Liver (tissue), 9 donors: ENCODE data around the gene PHACTR4. TPM values are rescaled to one million over a fixed set of nuclear protein-coding genes. Genes with fewer than 3 reads are reported as not detected.
A peak's percentile ranks its signal among the peaks of the same experiment; 100 is the strongest.

ENCODE experiments used
- DNase-seq: peaks from one replicate; pipeline ENCODE4 v3.0.0-alpha.2; 2017; ENCODE audit warnings: low spot score
- H3K27ac ChIP-seq, 2 donors: one replicate each; pipeline ENCODE4 v1.7.0; 2013; ENCODE audit warnings: inconsistent platforms in 2 of 2, low read length in 2 of 2, control low read depth in 1 of 2, low read depth in 1 of 2, mild to moderate bottlenecking in 1 of 2
- H3K27me3 ChIP-seq, 4 donors: one replicate each; pipeline versions ENCODE4 v1.6.1 to v1.7.0; 2013; ENCODE audit warnings: low read length in 3 of 4, inconsistent platforms in 1 of 4, mild to moderate bottlenecking in 1 of 4, moderate library complexity in 1 of 4; ENCODE audit not compliant: control insufficient read depth in 4 of 4, insufficient read depth in 4 of 4
- H3K36me3 ChIP-seq, 4 donors: one replicate each; pipeline versions ENCODE4 v1.6.1 to v1.7.0; 2013; ENCODE audit warnings: low read length in 3 of 4, mild to moderate bottlenecking in 3 of 4, low read depth in 1 of 4, moderate library complexity in 1 of 4; ENCODE audit not compliant: control insufficient read depth in 4 of 4, insufficient read depth in 3 of 4
- H3K4me1 ChIP-seq, 4 donors: one replicate each; pipeline versions ENCODE4 v1.6.1 to v1.7.0; 2013; ENCODE audit warnings: low read length in 3 of 4, mild to moderate bottlenecking in 3 of 4, moderate library complexity in 1 of 4; ENCODE audit not compliant: control insufficient read depth in 4 of 4, insufficient read depth in 4 of 4
- H3K4me3 ChIP-seq, 3 donors: one replicate each; pipeline versions ENCODE4 v1.6.1 to v1.7.0; 2013; ENCODE audit warnings: low read length in 3 of 3, control low read depth in 1 of 3, low read depth in 1 of 3, mild to moderate bottlenecking in 1 of 3
- H3K9ac ChIP-seq, 2 donors: one replicate each; pipeline ENCODE4 v1.7.0; 2013; ENCODE audit warnings: low read length in 2 of 2, mild to moderate bottlenecking in 2 of 2, moderate library complexity in 2 of 2, control low read depth in 1 of 2, low read depth in 1 of 2
- H3K9me3 ChIP-seq, 4 donors: one replicate each; pipeline versions ENCODE4 v1.6.1 to v1.7.0; 2013; ENCODE audit warnings: low read length in 3 of 4; ENCODE audit not compliant: control insufficient read depth in 4 of 4
- EGR1 ChIP-seq, 2 donors: IDR thresholded peaks; 2 replicates each; pipeline ENCODE4 v1.6.1; 2016 to 2018; ENCODE audit warnings: antibody characterized with exemption in 2 of 2, low read depth in 2 of 2
- FOXA1 ChIP-seq: IDR thresholded peaks from 2 replicates; pipeline ENCODE4 v1.6.1; 2016; ENCODE audit warnings: antibody characterized with exemption
- FOXA2 ChIP-seq: IDR thresholded peaks from 2 replicates; pipeline ENCODE4 v1.6.1; 2016; ENCODE audit warnings: antibody characterized with exemption
- GABPA ChIP-seq, 2 donors: IDR thresholded peaks in 1 of 2; conservative IDR thresholded peaks in 1 of 2; 2 replicates each; pipeline ENCODE4 v1.6.1; 2016; ENCODE audit warnings: antibody characterized with exemption in 2 of 2, mild to moderate bottlenecking in 1 of 2, moderate library complexity in 1 of 2
- HNF4A ChIP-seq, 2 donors: conservative IDR thresholded peaks; 2 replicates each; pipeline ENCODE4 v1.6.1; 2016; ENCODE audit warnings: antibody characterized with exemption in 2 of 2, mild to moderate bottlenecking in 2 of 2
- HNF4G ChIP-seq: IDR thresholded peaks from 2 replicates; pipeline ENCODE4 v1.6.1; 2016; ENCODE audit warnings: antibody characterized with exemption
- JUND ChIP-seq, 2 donors: IDR thresholded peaks; 2 replicates each; pipeline ENCODE4 v1.6.1; 2016; ENCODE audit warnings: antibody characterized with exemption in 2 of 2
- NR2F2 ChIP-seq: IDR thresholded peaks from 2 replicates; pipeline ENCODE4 v1.6.1; 2016; ENCODE audit warnings: antibody characterized with exemption
- RAD21 ChIP-seq, 2 donors: IDR thresholded peaks; 2 replicates each; pipeline ENCODE4 v1.6.1; 2016; ENCODE audit warnings: antibody characterized with exemption in 2 of 2, mild to moderate bottlenecking in 2 of 2
- RXRA ChIP-seq, 2 donors: IDR thresholded peaks; 2 replicates each; pipeline ENCODE4 v1.6.1; 2017 to 2018; ENCODE audit warnings: antibody characterized with exemption in 2 of 2, mild to moderate bottlenecking in 1 of 2
- SP1 ChIP-seq: IDR thresholded peaks from 2 replicates; pipeline ENCODE4 v1.6.1; 2018; ENCODE audit warnings: antibody characterized with exemption, mild to moderate bottlenecking
- TAF1 ChIP-seq: conservative IDR thresholded peaks from 2 replicates; pipeline ENCODE4 v1.6.1; 2016; ENCODE audit warnings: antibody characterized with exemption, mild to moderate bottlenecking
- YY1 ChIP-seq: IDR thresholded peaks from 2 replicates; pipeline ENCODE4 v1.6.1; 2016; ENCODE audit warnings: antibody characterized with exemption, mild to moderate bottlenecking
- WGBS: extraction: QIAGEN DNeasy Blood & Tissue Kit; methylation state at CpG from one replicate; pipeline ENCODE4 v1.1.7; 2013; 5-methylcytosine and 5-hydroxymethylcytosine counted together
- polyA plus RNA-seq, 2 donors: library from polyadenylated mRNA; stranded (reverse) in 1 of 2; unstranded in 1 of 2; fragments of 200-250 nt in 1 of 2; fragments of >200 nt in 1 of 2; fragmentation: Nextera tagmentation in 1 of 2; extraction: Ambion mirVana in 1 of 2; gene quantifications; one replicate each; pipeline versions ENCODE4 v1.2.1 to v1.2.3, GENCODE V29; 2013 to 2015
- total RNA-seq, 2 donors: library from RNA; depleted of rRNA; stranded (reverse); fragments of >200 nt; gene quantifications; one replicate each; pipeline ENCODE4 v1.2.3, GENCODE V29; 2014
- TF ChIP-seq, protein P1 (sequence below): IDR thresholded peaks from 2 replicates; pipeline ENCODE4 v1.6.1; 2016; ENCODE audit warnings: antibody characterized with exemption
- TF ChIP-seq, protein P2 (sequence below): fragments of 150-350 bp; IDR thresholded peaks from 2 replicates; pipeline ENCODE4 v1.5.1; 2017; ENCODE audit warnings: improper control_type of control experiment, low read depth, low read length; ENCODE audit not compliant: missing input control
- TF ChIP-seq, protein P3 (sequence below): IDR thresholded peaks from 2 replicates; pipeline ENCODE4 v1.6.1; 2016; ENCODE audit warnings: antibody characterized with exemption, mild to moderate bottlenecking
- TF ChIP-seq, protein P4 (sequence below): IDR thresholded peaks from 2 replicates; pipeline ENCODE4 v1.6.1; 2016; ENCODE audit warnings: antibody characterized with exemption
- TF ChIP-seq, protein P5 (sequence below): IDR thresholded peaks from 2 replicates; pipeline ENCODE4 v1.6.1; 2016; ENCODE audit warnings: antibody characterized with exemption
- donor health status: healthy.
- donor health status: healthy.
- donor health status: healthy.
- donor health status: healthy.
- donor health status: healthy.

The PHACTR4 gene
- total and polyA plus RNA-seq, 4 donors, result 8.9 to 22.6 (median 10.8) TPM

DNA sequence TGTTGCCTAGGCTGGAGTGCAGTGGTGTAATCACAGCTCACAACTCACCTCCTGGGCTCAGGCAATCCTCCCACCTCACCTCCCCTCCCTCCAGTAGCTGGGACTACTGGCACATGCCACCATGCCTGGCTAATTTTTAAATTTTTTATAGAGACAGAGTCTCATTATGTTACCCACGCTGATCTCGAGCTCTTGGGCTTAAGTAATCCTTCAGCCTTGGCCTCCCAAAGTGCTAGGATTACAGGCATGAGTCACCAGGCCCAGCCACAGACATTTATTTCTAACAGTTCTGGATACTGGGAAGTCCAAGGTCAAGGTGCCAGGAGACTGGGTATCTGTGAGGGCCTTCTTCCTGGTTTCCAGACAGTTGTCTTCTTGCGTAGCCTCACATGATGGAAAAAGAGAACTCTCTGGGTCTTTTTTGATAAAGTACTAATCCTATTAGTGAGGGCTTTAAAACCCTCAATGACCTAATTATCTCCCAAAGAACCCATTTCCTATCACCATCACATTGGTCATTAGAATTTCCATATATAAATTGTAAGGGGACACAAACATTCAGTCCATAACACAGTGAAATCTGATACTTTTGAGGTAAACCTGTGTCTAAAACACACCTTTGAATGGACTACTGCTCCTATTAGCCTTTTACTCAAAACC, 67.9 kb downstream of the PHACTR4 start (continued):
- TF ChIP-seq GABPA (IDR thresholded peaks at IDR 0.05 in 1 of 2, conservative IDR thresholded peaks at IDR 0.05 in 1 of 2) (no peak), SP1 (no peak), EGR1 (IDR thresholded peaks at IDR 0.05; ENCODE audit: low read depth in 2 of 2) (no peak), RXRA (IDR thresholded peaks at IDR 0.05) (no peak)

DNA sequence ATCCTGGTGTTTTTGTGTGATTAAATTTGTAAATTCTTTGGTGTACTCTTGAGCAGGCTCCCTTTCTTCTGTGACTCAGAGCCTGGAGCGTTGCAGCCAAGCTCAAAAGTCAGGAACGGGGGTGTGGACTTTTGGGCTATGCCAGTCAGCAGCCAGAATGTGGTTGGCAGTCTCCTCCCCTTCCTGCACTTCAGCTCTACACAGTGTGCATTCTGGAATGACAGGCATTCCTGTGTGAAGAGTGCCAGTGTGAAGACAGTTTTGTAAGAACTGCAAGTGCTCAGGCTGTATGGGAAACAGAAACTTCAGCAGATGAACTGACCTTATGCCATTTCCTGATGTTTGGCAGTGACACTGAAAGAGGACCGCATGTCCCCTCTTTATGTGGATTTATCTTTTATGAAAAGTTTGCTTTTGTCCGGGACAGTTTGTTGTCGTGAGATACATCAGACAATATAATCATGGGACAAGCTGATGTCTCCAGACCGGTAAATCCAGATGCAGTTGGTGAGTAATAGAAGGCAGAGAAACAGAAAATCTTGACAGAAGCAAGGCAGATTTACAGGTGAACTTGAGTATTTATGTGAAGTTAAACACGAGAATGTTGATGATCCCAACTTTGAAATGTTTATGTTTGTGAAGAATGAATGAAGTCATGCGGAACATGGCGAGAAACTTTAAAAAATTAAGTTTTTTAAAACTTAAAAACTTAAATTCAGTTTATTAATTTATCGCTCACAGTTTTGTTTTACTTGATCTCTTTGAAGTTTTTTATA, 68.6 kb downstream of the PHACTR4 start:
- peak overlapping the region; percentile 49 to 86 for H3K27ac ChIP-seq
- WGBS, result 30% methylated on average over 10 of the region's 10 CpGs
- H3K27me3 ChIP-seq, result no peaks in the 10 kb centered on the region
- H3K36me3 ChIP-seq, result peaks cover 0 to 3% (median 0%) of the 10 kb centered on the region in 4 donors
- H3K4me1 ChIP-seq, result peaks cover 0 to 23% (median 15%) of the 10 kb centered on the region in 4 donors
- peak; percentile 63 to 72 for TF ChIP-seq RXRA (IDR thresholded peaks at IDR 0.05)
- TF ChIP-seq, protein P1, sequence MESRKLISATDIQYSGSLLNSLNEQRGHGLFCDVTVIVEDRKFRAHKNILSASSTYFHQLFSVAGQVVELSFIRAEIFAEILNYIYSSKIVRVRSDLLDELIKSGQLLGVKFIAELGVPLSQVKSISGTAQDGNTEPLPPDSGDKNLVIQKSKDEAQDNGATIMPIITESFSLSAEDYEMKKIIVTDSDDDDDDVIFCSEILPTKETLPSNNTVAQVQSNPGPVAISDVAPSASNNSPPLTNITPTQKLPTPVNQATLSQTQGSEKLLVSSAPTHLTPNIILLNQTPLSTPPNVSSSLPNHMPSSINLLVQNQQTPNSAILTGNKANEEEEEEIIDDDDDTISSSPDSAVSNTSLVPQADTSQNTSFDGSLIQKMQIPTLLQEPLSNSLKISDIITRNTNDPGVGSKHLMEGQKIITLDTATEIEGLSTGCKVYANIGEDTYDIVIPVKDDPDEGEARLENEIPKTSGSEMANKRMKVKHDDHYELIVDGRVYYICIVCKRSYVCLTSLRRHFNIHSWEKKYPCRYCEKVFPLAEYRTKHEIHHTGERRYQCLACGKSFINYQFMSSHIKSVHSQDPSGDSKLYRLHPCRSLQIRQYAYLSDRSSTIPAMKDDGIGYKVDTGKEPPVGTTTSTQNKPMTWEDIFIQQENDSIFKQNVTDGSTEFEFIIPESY, result peak; percentile 72
- TF ChIP-seq RAD21 (IDR thresholded peaks at IDR 0.05), result peak; percentile 47 to 63
- no peak for TF ChIP-seq NR2F2
- peak in 1 of 2 donors; percentile 75 for TF ChIP-seq GABPA (IDR thresholded peaks at IDR 0.05 in 1 of 2, conservative IDR thresholded peaks at IDR 0.05 in 1 of 2)
- TF ChIP-seq TAF1, result peak; percentile 98
- peak in 1 of 2 donors; percentile 93 for TF ChIP-seq JUND (IDR thresholded peaks at IDR 0.05)
- TF ChIP-seq YY1, result peak; percentile 87
- peak; percentile 66 for TF ChIP-seq HNF4G
- TF ChIP-seq, protein P2, sequence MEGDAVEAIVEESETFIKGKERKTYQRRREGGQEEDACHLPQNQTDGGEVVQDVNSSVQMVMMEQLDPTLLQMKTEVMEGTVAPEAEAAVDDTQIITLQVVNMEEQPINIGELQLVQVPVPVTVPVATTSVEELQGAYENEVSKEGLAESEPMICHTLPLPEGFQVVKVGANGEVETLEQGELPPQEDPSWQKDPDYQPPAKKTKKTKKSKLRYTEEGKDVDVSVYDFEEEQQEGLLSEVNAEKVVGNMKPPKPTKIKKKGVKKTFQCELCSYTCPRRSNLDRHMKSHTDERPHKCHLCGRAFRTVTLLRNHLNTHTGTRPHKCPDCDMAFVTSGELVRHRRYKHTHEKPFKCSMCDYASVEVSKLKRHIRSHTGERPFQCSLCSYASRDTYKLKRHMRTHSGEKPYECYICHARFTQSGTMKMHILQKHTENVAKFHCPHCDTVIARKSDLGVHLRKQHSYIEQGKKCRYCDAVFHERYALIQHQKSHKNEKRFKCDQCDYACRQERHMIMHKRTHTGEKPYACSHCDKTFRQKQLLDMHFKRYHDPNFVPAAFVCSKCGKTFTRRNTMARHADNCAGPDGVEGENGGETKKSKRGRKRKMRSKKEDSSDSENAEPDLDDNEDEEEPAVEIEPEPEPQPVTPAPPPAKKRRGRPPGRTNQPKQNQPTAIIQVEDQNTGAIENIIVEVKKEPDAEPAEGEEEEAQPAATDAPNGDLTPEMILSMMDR, result no peak
- TF ChIP-seq, protein P3, sequence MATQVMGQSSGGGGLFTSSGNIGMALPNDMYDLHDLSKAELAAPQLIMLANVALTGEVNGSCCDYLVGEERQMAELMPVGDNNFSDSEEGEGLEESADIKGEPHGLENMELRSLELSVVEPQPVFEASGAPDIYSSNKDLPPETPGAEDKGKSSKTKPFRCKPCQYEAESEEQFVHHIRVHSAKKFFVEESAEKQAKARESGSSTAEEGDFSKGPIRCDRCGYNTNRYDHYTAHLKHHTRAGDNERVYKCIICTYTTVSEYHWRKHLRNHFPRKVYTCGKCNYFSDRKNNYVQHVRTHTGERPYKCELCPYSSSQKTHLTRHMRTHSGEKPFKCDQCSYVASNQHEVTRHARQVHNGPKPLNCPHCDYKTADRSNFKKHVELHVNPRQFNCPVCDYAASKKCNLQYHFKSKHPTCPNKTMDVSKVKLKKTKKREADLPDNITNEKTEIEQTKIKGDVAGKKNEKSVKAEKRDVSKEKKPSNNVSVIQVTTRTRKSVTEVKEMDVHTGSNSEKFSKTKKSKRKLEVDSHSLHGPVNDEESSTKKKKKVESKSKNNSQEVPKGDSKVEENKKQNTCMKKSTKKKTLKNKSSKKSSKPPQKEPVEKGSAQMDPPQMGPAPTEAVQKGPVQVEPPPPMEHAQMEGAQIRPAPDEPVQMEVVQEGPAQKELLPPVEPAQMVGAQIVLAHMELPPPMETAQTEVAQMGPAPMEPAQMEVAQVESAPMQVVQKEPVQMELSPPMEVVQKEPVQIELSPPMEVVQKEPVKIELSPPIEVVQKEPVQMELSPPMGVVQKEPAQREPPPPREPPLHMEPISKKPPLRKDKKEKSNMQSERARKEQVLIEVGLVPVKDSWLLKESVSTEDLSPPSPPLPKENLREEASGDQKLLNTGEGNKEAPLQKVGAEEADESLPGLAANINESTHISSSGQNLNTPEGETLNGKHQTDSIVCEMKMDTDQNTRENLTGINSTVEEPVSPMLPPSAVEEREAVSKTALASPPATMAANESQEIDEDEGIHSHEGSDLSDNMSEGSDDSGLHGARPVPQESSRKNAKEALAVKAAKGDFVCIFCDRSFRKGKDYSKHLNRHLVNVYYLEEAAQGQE, result peak; percentile 90
- peak; percentile 79 for TF ChIP-seq FOXA2
- peak; percentile 80 to 89 for TF ChIP-seq HNF4A (conservative IDR thresholded peaks at IDR 0.05)
- TF ChIP-seq EGR1 (IDR thresholded peaks at IDR 0.05; ENCODE audit: low read depth in 2 of 2), result peak in 1 of 2 donors; percentile 46
- TF ChIP-seq, protein P4, sequence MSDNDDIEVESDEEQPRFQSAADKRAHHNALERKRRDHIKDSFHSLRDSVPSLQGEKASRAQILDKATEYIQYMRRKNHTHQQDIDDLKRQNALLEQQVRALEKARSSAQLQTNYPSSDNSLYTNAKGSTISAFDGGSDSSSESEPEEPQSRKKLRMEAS, result peak; percentile 79
- TF ChIP-seq FOXA1, result peak; percentile 64
- TF ChIP-seq SP1, result peak; percentile 87
- TF ChIP-seq, protein P5, sequence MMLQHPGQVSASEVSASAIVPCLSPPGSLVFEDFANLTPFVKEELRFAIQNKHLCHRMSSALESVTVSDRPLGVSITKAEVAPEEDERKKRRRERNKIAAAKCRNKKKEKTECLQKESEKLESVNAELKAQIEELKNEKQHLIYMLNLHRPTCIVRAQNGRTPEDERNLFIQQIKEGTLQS, result peak; percentile 50
- peak overlapping the region; percentile 35 to 46 (median 46) for H3K4me3 ChIP-seq
- peak; percentile 46 for DNase-seq
- no peaks in the 10 kb centered on the region for H3K9me3 ChIP-seq
- H3K9ac ChIP-seq, result peak overlapping the region; percentile 58 to 61
